ENCODE measurements around the gene RAMACL.
"Not testable (repeated sequence)": the region's sequence is repeated elsewhere in the genome, so short reads cannot be mapped to it uniquely, and the experiment has no call there.

The RAMACL gene

GRCh38 chr6:166586424-166587156, at the start of gene RAMACL:
Gene RAMACL (minus strand): TSS chr6:166586678. CDS start chr6:166586477, 201 bp downstream.
- peak; percentile 20 for DNase-seq

- no peak for DNase-seq
These were observed 48.8 kb upstream of the RAMACL start for GRCh38 chr6:166635013-166635970.

GRCh38 chr6:166634581-166634980, 48.1 kb upstream of the RAMACL start:
- not testable (repeated sequence) for DNase-seq

GRCh38 chr6:166633732-166634535, 47.5 kb upstream of the RAMACL start:
- DNase-seq: no peak

GRCh38 chr6:166632731-166633130, 46.3 kb upstream of the RAMACL start:
- DNase-seq: no peak

- DNase-seq: no peak
These were observed 44.0 kb upstream of the RAMACL start for GRCh38 chr6:166630462-166630861.

GRCh38 chr6:166629628-166630027, 43.1 kb upstream of the RAMACL start:
- DNase-seq: no peak

GRCh38 chr6:166627875-166628801, 41.7 kb upstream of the RAMACL start:
- DNase-seq: peak; percentile 61

GRCh38 chr6:166627033-166627874, 40.8 kb upstream of the RAMACL start, which contains the start of gene RPS6KA2:
Gene RPS6KA2 (minus strand): TSS chr6:166627251. CDS start chr6:166627019, 232 bp downstream.
- DNase-seq: peak; percentile 100

- DNase-seq: peak; percentile 30
These were observed 39.9 kb upstream of the RAMACL start for GRCh38 chr6:166626177-166627032.

- DNase-seq: no peak
These were observed 38.9 kb upstream of the RAMACL start for GRCh38 chr6:166625356-166625755.

GRCh38 chr6:166624275-166624674, 37.8 kb upstream of the RAMACL start:
- DNase-seq: no peak

- no peak for DNase-seq
These were observed 36.8 kb upstream of the RAMACL start for GRCh38 chr6:166623318-166623717.

- no peak for DNase-seq
These were observed 34.6 kb upstream of the RAMACL start for GRCh38 chr6:166621114-166621540.

- DNase-seq: no peak
These were observed 34.1 kb upstream of the RAMACL start for GRCh38 chr6:166620478-166621113.

GRCh38 chr6:166619912-166620311, 33.4 kb upstream of the RAMACL start:
- DNase-seq: no peak

- no peak for DNase-seq
These were observed 32.6 kb upstream of the RAMACL start for GRCh38 chr6:166618866-166619761.

GRCh38 chr6:166618251-166618650, 31.8 kb upstream of the RAMACL start:
- DNase-seq: no peak
